K562 (cell line): ENCODE results near the gene KIF5A.

ENCODE experiments used
- CBX8 ChIP-seq: fragments of 200-600 bp; sonication (generic); IDR thresholded peaks from 2 replicates; pipeline ENCODE4 v1.6.1; 2012; ENCODE audit warnings: borderline replicate concordance, mixed run types, low read depth, mild to moderate bottlenecking, moderate library complexity, mixed read lengths, low read length, control low read depth, inconsistent platforms; ENCODE audit not compliant: poor library complexity, severe bottlenecking; ENCODE audit errors: extremely low read depth
- PCBP1 ChIP-seq: fragments of 200-400 bp; formaldehyde crosslinking; IDR thresholded peaks from 2 replicates; pipeline ENCODE4 v1.6.1; 2018; ENCODE audit warnings: mild to moderate bottlenecking, low read depth, low read length; ENCODE audit not compliant: poor library complexity, severe bottlenecking
- SMAD3 ChIP-seq: fragments of 450-650 bp; formaldehyde crosslinking; conservative IDR thresholded peaks from 2 replicates; pipeline ENCODE4 v1.4.0; 2020; ENCODE audit warnings: mild to moderate bottlenecking
- ZNF717 ChIP-seq: fragments of 250-450 bp; sonication (Bioruptor Pico); IDR thresholded peaks from 2 replicates; pipeline ENCODE4 v1.5.0; 2021
- TF ChIP-seq, protein P1 (sequence below): fragments of 250-450 bp; sonication (Bioruptor Pico); IDR thresholded peaks from 2 replicates; pipeline ENCODE4 v1.8.0; 2021; ENCODE audit warnings: mild to moderate bottlenecking, moderate library complexity

DNA sequence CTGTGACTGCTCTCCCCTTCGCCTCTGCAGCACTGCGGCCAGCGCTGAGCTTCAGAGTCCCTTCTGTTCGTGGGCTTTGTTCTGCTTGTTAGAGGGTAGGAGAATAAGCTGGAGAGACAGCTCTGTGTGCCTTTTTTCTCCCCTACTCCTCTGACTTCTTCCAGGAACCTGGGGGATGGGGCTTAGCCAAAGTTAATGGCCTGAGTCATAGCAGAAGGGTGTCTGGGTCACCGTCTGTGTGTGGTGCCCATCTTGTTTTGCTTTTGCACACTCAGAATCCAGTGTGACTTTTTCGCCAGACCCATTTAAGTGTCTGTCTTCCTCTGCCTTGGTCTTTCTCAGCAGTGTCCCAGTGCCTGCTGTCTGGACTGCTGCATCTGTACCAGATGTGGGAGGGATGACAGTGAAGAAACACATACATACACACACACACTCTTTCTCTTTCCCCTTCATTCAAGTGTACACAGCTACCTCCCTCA lies 3.0 kb downstream of the KIF5A start:
- TF ChIP-seq ZNF717 (CRISPR knock-in tag) (no peak), CBX8 (no peak), SMAD3 (CRISPR knock-in tag) (no peak), PCBP1 (no peak)
- TF ChIP-seq, protein P1, sequence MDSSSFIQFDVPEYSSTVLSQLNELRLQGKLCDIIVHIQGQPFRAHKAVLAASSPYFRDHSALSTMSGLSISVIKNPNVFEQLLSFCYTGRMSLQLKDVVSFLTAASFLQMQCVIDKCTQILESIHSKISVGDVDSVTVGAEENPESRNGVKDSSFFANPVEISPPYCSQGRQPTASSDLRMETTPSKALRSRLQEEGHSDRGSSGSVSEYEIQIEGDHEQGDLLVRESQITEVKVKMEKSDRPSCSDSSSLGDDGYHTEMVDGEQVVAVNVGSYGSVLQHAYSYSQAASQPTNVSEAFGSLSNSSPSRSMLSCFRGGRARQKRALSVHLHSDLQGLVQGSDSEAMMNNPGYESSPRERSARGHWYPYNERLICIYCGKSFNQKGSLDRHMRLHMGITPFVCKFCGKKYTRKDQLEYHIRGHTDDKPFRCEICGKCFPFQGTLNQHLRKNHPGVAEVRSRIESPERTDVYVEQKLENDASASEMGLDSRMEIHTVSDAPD (CRISPR knock-in tag) = no peak
